Measurements from ENCODE around the gene SLC13A3. TPM values are rescaled to one million over a fixed set of nuclear protein-coding genes. Genes with fewer than 3 reads are reported as not detected.

The SLC13A3 gene
- total and polyA plus RNA-seq, 4 donors, result 1.5 to 10.7 (median 8.3) TPM

GRCh38 chr20:46700481-46700880, 49.2 kb upstream of the SLC13A3 start:
- Histone ChIP-seq H3K36me3 (ENCODE audit: control insufficient read depth in 4 of 4, insufficient read depth in 3 of 4, low read depth in 1 of 4, low read length in 3 of 4) (no peaks in the 10 kb centered on the region), H3K4me3 (ENCODE audit: low read depth in 1 of 3, low read length in 3 of 3) (no peak overlapping the region), H3K4me1 (ENCODE audit: control insufficient read depth in 4 of 4, insufficient read depth in 4 of 4, low read length in 3 of 4) (peaks cover 0 to 33% (median 3%) of the 10 kb centered on the region in 4 donors), H3K27ac (ENCODE audit: low read depth in 1 of 2, low read length in 2 of 2) (no peak overlapping the region), H3K9me3 (ENCODE audit: control insufficient read depth in 4 of 4, low read length in 3 of 4) (no peaks in the 10 kb centered on the region), H3K27me3 (ENCODE audit: control insufficient read depth in 4 of 4, insufficient read depth in 4 of 4, low read length in 3 of 4) (no peaks in the 10 kb centered on the region), H3K9ac (ENCODE audit: low read depth in 1 of 2, low read length in 2 of 2) (no peak overlapping the region)
- 75% methylated on average over 6 of the region's 6 CpGs for WGBS
- no peak for DNase-seq (ENCODE audit: low spot score)
- no peak for TF ChIP-seq EGR1 (IDR thresholded peaks at IDR 0.05; ENCODE audit: low read depth in 2 of 2)
- TF ChIP-seq HNF4G (IDR thresholded peaks at IDR 0.05), result no peak
- TF ChIP-seq, protein P1, sequence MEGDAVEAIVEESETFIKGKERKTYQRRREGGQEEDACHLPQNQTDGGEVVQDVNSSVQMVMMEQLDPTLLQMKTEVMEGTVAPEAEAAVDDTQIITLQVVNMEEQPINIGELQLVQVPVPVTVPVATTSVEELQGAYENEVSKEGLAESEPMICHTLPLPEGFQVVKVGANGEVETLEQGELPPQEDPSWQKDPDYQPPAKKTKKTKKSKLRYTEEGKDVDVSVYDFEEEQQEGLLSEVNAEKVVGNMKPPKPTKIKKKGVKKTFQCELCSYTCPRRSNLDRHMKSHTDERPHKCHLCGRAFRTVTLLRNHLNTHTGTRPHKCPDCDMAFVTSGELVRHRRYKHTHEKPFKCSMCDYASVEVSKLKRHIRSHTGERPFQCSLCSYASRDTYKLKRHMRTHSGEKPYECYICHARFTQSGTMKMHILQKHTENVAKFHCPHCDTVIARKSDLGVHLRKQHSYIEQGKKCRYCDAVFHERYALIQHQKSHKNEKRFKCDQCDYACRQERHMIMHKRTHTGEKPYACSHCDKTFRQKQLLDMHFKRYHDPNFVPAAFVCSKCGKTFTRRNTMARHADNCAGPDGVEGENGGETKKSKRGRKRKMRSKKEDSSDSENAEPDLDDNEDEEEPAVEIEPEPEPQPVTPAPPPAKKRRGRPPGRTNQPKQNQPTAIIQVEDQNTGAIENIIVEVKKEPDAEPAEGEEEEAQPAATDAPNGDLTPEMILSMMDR (IDR thresholded peaks at IDR 0.05; ENCODE audit: low read depth, low read length, missing input control), result no peak
- TF ChIP-seq RAD21 (IDR thresholded peaks at IDR 0.05), result no peak
- TF ChIP-seq REST (IDR thresholded peaks at IDR 0.05), result no peak
- TF ChIP-seq YY1 (IDR thresholded peaks at IDR 0.05), result no peak
- no peak for TF ChIP-seq HNF4A (conservative IDR thresholded peaks at IDR 0.05)
- TF ChIP-seq, protein P2, sequence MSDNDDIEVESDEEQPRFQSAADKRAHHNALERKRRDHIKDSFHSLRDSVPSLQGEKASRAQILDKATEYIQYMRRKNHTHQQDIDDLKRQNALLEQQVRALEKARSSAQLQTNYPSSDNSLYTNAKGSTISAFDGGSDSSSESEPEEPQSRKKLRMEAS (IDR thresholded peaks at IDR 0.05), result no peak

- no peaks in the 10 kb centered on the region for H3K27me3 ChIP-seq (ENCODE audit: control insufficient read depth in 4 of 4, insufficient read depth in 4 of 4, low read length in 3 of 4)
- no peaks in the 10 kb centered on the region for H3K9me3 ChIP-seq (ENCODE audit: control insufficient read depth in 4 of 4, low read length in 3 of 4)
- no peak overlapping the region for H3K9ac ChIP-seq (ENCODE audit: low read depth in 1 of 2, low read length in 2 of 2)
- DNase-seq (ENCODE audit: low spot score), result no peak
- 53% methylated on average over 12 of the region's 12 CpGs for WGBS
- no peak overlapping the region for H3K27ac ChIP-seq (ENCODE audit: low read depth in 1 of 2, low read length in 2 of 2)
- H3K4me1 ChIP-seq (ENCODE audit: control insufficient read depth in 4 of 4, insufficient read depth in 4 of 4, low read length in 3 of 4), result peaks cover 0 to 30% (median 3%) of the 10 kb centered on the region in 4 donors
- TF ChIP-seq, protein P1 (IDR thresholded peaks at IDR 0.05; ENCODE audit: low read depth, low read length, missing input control), result peak; percentile 53
- TF ChIP-seq EGR1 (IDR thresholded peaks at IDR 0.05; ENCODE audit: low read depth in 2 of 2) (no peak), RAD21 (IDR thresholded peaks at IDR 0.05) (peak; percentile 83 to 86)
- no peaks in the 10 kb centered on the region for H3K36me3 ChIP-seq (ENCODE audit: control insufficient read depth in 4 of 4, insufficient read depth in 3 of 4, low read depth in 1 of 4, low read length in 3 of 4)
- H3K4me3 ChIP-seq (ENCODE audit: low read depth in 1 of 3, low read length in 3 of 3), result no peak overlapping the region
Measured at GRCh38 chr20:46699651-46700359, 48.5 kb upstream of the SLC13A3 start.

Measured in liver (tissue), 9 donors.